Measurements from ENCODE around the gene EFCAB12. TPM values are rescaled to one million over a fixed set of nuclear protein-coding genes. Genes with fewer than 3 reads are reported as not detected.
"Not testable (repeated sequence)": the region's sequence is repeated elsewhere in the genome, so short reads cannot be mapped to it uniquely, and the experiment has no call there.

The EFCAB12 gene
- total RNA-seq, 2 donors from 2014 or later: under 0.01 to 1.3 TPM

DNA sequence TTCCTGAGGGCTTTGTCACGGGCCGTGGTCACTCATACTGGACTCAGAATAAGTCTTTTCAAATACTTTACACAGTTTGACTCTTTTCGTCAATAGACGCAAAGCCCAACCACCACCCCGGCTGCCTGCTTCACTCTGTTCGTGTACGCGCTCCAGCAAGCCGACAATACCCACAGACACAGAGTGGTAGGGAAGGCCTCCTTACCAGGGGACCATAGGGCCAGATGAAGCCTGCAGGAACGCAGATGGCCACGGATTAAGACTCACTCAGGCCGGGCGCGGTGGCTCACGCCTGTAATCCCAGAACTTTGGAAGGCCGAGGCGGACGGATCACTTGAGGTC, 29.7 kb downstream of the EFCAB12 start:
- peak overlapping the region; percentile 65 to 96 for H3K4me3 ChIP-seq
- DNase-seq: peak; percentile 9 to 29 (median 22)
- H3K4me1 ChIP-seq: peaks cover 19% of the 10 kb centered on the region
- H3K27me3 ChIP-seq: no peaks in the 10 kb centered on the region
- H3K9me3 ChIP-seq: no peaks in the 10 kb centered on the region
- no peak for TF ChIP-seq POLR2A (IDR thresholded peaks at IDR 0.05)
- TF ChIP-seq, protein P1, sequence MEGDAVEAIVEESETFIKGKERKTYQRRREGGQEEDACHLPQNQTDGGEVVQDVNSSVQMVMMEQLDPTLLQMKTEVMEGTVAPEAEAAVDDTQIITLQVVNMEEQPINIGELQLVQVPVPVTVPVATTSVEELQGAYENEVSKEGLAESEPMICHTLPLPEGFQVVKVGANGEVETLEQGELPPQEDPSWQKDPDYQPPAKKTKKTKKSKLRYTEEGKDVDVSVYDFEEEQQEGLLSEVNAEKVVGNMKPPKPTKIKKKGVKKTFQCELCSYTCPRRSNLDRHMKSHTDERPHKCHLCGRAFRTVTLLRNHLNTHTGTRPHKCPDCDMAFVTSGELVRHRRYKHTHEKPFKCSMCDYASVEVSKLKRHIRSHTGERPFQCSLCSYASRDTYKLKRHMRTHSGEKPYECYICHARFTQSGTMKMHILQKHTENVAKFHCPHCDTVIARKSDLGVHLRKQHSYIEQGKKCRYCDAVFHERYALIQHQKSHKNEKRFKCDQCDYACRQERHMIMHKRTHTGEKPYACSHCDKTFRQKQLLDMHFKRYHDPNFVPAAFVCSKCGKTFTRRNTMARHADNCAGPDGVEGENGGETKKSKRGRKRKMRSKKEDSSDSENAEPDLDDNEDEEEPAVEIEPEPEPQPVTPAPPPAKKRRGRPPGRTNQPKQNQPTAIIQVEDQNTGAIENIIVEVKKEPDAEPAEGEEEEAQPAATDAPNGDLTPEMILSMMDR (IDR thresholded peaks at IDR 0.05): no peak
- 0 to 1% methylated on average over 7 to 18 of the region's 18 CpGs for WGBS, 2 donors
- H3K36me3 ChIP-seq (replicated peaks in 1 of 2; ENCODE audit: insufficient read depth in 1 of 2, low read depth in 2 of 2): no peaks in the 10 kb centered on the region
- H3K27ac ChIP-seq: peak overlapping the region in 3 of 4 donors; percentile 76 to 95 (median 88)
- no peak for ATAC-seq
- intact Hi-C loops (cut with DNase I): no loop called here

DNA sequence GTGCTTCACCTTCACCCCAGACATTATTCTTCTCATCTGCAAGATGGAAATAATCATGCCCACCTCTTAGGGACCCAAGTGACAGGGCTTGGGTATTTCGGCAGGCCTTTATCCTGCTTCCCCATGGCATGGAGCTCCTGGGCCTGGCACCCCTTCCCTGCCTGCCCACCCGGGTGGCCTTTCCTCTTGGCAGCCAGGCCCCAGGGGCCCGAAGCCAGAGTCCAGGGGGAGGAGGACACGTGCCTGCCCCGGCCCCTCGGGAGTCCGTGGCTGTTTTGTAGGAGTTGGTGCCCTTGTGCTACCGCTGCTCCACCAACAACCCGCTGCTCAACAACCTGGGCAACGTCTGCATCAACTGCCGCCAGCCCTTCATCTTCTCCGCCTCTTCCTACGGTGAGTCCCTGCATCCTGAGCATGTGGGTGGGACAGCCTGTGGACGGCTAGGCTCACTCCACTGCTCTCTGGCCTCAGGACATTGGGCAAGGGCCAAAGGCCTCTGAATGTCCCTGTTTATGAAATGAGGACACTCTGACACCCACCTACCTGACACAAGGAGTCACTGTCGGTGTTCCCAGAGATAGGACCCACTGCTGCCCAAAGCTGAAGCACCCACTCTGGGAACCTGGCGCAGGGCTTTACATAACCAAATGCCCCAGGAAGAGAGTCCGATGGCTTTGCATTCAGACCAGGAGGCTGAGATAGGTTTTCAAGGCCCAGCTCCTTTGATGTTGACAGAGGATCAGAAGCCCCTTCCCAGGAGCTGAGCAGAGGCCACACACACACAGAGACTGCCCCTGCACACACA, 34.5 kb downstream of the EFCAB12 start:
- H3K4me3 ChIP-seq; H3K27ac ChIP-seq; H3K9me3 ChIP-seq; DNase-seq; ATAC-seq; H3K27me3 ChIP-seq; intact Hi-C loops (cut with DNase I): not testable (repeated sequence)
- 67 to 84% methylated on average over 3 to 13 of the region's 17 CpGs for WGBS, 2 donors
- Histone ChIP-seq H3K4me1 (peaks cover 19% of the 10 kb centered on the region), H3K36me3 (replicated peaks in 1 of 2; ENCODE audit: insufficient read depth in 1 of 2, low read depth in 2 of 2) (peaks cover 0 to 18% of the 10 kb centered on the region in 2 donors)

DNA sequence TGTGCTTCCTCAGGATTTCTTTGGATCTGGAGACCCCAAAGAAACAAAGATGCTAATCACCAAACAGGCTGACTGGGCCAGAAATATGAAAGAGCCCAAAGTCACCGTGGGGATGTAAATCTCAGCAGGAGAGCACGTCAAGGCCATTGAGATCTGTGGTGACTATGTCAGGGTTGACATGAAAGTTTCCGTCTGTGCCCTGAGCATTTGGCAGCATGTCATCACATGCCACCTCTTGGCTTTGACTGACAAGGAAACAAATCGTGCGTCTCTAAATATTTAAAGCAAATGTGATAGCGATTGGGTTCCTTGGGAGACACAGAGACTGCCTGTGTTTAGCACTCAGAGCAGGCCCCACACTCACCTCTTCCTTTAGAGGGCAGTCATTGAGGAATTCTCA, 35.2 kb downstream of the EFCAB12 start:
- H3K4me1 ChIP-seq: peaks cover 14% of the 10 kb centered on the region
- ATAC-seq (no peak), DNase-seq (no peak)
- no peaks in the 10 kb centered on the region for H3K27me3 ChIP-seq
- no peak overlapping the region for H3K4me3 ChIP-seq
- no peaks in the 10 kb centered on the region for H3K9me3 ChIP-seq
- TF ChIP-seq, protein P1 (IDR thresholded peaks at IDR 0.05): no peak
- TF ChIP-seq POLR2A (IDR thresholded peaks at IDR 0.05): no peak
- intact Hi-C loops (cut with DNase I): no loop called here
- WGBS, 2 donors: 46 to 48% methylated on average over 6 of the region's 6 CpGs
- H3K36me3 ChIP-seq (replicated peaks in 1 of 2; ENCODE audit: insufficient read depth in 1 of 2, low read depth in 2 of 2): peaks cover 0 to 20% of the 10 kb centered on the region in 2 donors
- no peak overlapping the region for H3K27ac ChIP-seq

DNA sequence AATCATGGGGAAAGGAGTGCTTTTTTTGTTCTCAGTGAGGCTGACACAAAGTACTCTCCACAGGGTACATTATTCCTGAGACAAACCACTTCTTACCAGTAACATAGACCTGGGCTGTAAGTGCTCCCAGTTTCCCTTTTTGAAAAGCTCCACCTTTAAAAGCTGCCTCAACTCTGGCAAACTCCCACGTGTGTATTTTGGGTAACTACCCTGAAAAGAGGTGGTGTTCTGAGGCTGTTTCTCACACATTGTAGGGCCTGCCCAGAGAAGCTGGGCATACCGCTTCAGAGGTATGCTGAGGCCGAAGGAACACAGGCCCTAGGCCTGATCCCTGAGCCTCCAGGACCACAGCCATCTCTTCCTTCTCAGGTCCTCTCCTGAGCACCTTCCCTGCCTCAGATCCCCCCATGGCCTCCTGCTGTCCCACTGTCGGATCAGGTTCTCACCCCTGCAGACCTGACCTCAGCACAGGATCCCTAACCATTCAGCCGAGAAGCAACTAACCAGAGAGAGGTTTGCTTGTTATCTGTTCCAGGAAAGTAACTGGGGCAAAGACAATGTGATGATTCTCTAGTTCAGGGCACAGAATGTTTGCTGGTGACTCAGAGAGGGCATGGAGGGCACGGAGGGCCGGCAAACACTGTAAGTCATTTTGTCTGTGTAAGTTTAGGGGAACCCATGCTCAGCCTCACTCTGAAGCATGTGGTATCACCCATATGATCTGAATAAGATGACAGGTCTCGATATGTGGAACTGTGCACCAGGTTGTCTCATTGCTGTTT, 36.1 kb downstream of the EFCAB12 start:
- DNase-seq; intact Hi-C loops (cut with DNase I); H3K27ac ChIP-seq; H3K4me1 ChIP-seq; H3K9me3 ChIP-seq; ATAC-seq; H3K4me3 ChIP-seq; H3K27me3 ChIP-seq: not testable (repeated sequence)
- peaks cover 0 to 20% of the 10 kb centered on the region in 2 donors for H3K36me3 ChIP-seq (replicated peaks in 1 of 2; ENCODE audit: insufficient read depth in 1 of 2, low read depth in 2 of 2)
- WGBS, 2 donors: 78% methylated on average over 6 of the region's 8 CpGs; no CpG with 5 or more reads in 1 of the 2 donors

DNA sequence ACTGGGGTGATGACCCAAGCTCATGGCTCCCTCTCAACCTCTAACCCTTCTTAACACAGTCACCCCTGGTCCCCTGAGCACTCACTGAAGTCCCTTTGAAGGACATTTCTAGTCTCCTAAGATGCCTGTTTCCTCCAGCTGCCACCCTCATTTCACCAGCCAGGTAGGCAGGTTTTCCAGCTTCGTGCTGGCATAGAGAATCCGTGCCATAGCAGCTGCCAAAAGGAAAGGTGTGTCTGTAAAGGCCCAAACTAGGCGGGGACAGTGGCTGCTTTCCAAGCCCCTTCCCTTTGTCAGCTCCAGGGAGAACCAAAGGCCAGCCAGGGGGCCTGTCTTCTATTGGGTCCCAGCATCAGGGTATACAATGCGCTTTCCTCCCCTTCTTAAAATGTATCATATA, 36.9 kb downstream of the EFCAB12 start:
- peaks cover 0 to 20% of the 10 kb centered on the region in 2 donors for H3K36me3 ChIP-seq (replicated peaks in 1 of 2; ENCODE audit: insufficient read depth in 1 of 2, low read depth in 2 of 2)
- 93 to 95% methylated on average over 4 of the region's 4 CpGs for WGBS, 2 donors
- DNase-seq; H3K4me1 ChIP-seq; H3K9me3 ChIP-seq; H3K4me3 ChIP-seq; ATAC-seq; intact Hi-C loops (cut with DNase I); H3K27me3 ChIP-seq; H3K27ac ChIP-seq: not testable (repeated sequence)

DNA sequence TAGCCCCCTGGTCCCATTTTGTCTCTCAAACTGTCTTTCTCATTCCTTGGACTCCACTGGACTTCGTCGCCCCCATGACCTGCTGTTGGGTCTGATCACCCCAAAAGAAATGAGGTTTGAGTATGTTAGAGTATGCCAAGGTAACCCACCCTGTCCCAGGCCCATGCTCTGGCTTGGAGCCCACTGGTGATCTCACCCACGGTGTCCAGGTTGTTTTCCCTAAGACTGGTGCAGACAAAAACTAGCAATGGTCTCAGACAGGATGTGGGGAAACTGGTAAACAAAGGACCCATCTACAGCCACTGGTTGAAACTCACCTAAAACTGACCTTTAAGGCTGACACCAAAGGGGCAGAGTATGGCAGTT, 38.9 kb downstream of the EFCAB12 start:
- DNase-seq: no peak
- WGBS, 2 donors: 78 to 90% methylated on average over 2 to 3 of the region's 3 CpGs
- TF ChIP-seq, protein P1 (IDR thresholded peaks at IDR 0.05): no peak
- no peak for TF ChIP-seq POLR2A (IDR thresholded peaks at IDR 0.05)
- Histone ChIP-seq H3K4me3 (no peak overlapping the region), H3K36me3 (replicated peaks in 1 of 2; ENCODE audit: insufficient read depth in 1 of 2, low read depth in 2 of 2) (peaks cover 0 to 20% of the 10 kb centered on the region in 2 donors), H3K27ac (no peak overlapping the region), H3K27me3 (no peaks in the 10 kb centered on the region), H3K9me3 (no peaks in the 10 kb centered on the region), H3K4me1 (no peaks in the 10 kb centered on the region)
- intact Hi-C loops (cut with DNase I): no loop called here
- ATAC-seq: no peak

DNA sequence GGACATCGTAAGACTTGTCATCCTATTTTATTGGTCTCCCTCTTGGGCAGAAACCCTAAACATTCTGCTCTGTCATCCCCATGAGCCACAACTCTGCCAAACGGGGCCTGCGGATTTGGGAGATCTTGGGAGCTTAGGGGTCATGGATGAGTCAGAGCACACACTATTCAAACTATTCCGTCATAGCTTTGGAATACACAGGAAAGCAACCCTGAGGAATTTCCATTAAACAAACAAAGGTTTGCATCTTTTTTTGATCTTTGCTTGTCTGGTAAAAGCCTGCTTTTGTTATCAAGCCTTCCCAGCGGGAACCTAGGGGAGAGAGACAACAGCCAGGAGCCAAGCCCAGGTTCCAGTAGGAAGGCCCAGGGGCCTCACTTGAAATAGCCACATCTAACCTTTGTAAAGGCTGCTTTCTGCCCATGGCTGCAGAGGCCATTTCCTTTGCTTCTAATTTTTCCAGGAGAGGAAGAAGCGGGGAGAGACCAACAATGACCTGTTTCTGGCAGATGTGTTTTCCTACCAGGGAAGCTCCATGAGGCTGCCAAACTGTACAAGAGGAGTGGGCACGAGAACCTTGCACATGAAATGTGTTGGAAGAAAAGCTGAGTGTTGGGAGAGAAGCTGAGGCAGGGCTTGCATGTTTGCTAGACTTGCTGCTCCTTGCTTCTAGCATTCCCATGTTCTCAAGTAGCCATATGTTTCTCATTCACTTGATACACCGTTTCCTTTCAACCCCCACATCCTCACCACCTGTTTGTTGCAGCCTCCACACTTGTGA, 39.5 kb downstream of the EFCAB12 start:
- Histone ChIP-seq H3K36me3 (replicated peaks in 1 of 2; ENCODE audit: insufficient read depth in 1 of 2, low read depth in 2 of 2) (peaks cover 0 to 20% of the 10 kb centered on the region in 2 donors), H3K27ac (peak overlapping the region in 2 of 4 donors; percentile 2 to 25)
- H3K4me1 ChIP-seq; H3K27me3 ChIP-seq; DNase-seq; intact Hi-C loops (cut with DNase I); H3K4me3 ChIP-seq; H3K9me3 ChIP-seq: not testable (repeated sequence)
- 81 to 83% methylated on average over 7 to 8 of the region's 8 CpGs for WGBS, 2 donors
- ATAC-seq: peak; percentile 53

Data from body of pancreas (tissue), 4 donors.